ENCODE measurements around the gene F13B.
"Not testable (repeated sequence)": the region's sequence is repeated elsewhere in the genome, so short reads cannot be mapped to it uniquely, and the experiment has no call there.

F13B gene

DNA sequence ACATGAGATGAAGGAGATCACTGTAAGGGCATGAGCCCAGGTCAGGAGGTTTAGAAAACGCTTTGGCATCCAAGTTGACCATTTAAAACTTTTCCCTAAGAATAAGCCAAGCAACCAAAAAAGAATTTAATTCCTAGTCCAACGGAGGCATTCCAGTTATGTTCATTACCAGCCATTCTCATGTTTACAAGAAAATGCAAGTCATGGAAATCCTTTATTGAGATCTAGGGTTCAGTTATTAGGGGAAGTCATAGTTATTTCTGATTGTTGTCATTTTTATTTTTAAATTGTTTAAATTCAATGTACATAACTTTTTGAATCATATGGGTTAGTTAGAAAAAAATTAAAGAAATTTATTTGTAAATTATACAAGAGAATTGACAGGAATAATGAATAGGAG, 65.2 kb downstream of the F13B start:
- Histone ChIP-seq H4K91ac (ENCODE audit: low read length) (no peak overlapping the region), H2BK15ac (ENCODE audit: low read depth, poor library complexity, severe bottlenecking) (no peak overlapping the region), H3K9me3 (ENCODE audit: control insufficient read depth, low read length) (no peaks in the 10 kb centered on the region), H2BK12ac (ENCODE audit: low read length in 2 of 2) (no peak overlapping the region), H3K27ac (ENCODE audit: low read length, poor library complexity, severe bottlenecking) (no peak overlapping the region), H2AFZ (ENCODE audit: low read depth, low read length) (no peak overlapping the region), H2AK5ac (ENCODE audit: low read length, severe bottlenecking) (no peak overlapping the region), H3K4ac (ENCODE audit: low read depth in 1 of 2, low read length in 2 of 2) (no peak overlapping the region), H3K27me3 (ENCODE audit: control insufficient read depth in 1 of 2, insufficient read depth in 1 of 2, low read length in 2 of 2) (no peaks in the 10 kb centered on the region), H3K9ac (ENCODE audit: low read length) (no peak overlapping the region), H3K23ac (ENCODE audit: low read length in 2 of 2) (no peak overlapping the region), H3K18ac (ENCODE audit: low read depth in 1 of 2, low read length in 2 of 2) (no peak overlapping the region), H4K8ac (ENCODE audit: low read length) (no peak overlapping the region), H3K36me3 (ENCODE audit: control insufficient read depth in 1 of 2, insufficient read depth in 2 of 2, low read depth in 1 of 2, low read length in 2 of 2) (no peaks in the 10 kb centered on the region), H3K4me3 (ENCODE audit: insufficient read depth in 1 of 2, low read depth in 1 of 2, low read length in 2 of 2) (no peak overlapping the region), H2BK120ac (ENCODE audit: low read depth, low read length) (no peak overlapping the region), H3K79me1 (replicated peaks; ENCODE audit: low read length, poor library complexity, severe bottlenecking) (no peaks in the 10 kb centered on the region), H3K4me1 (ENCODE audit: control insufficient read depth, insufficient read depth, low read depth, low read length) (no peaks in the 10 kb centered on the region), H3K4me2 (ENCODE audit: low read length, poor library complexity, severe bottlenecking) (no peak overlapping the region), H3K14ac (ENCODE audit: low read length in 2 of 2) (no peak overlapping the region), H2BK5ac (ENCODE audit: low read depth, low read length, poor library complexity, severe bottlenecking) (no peak overlapping the region)
- no peak for DNase-seq
- 90% methylated on average over 2 of the region's 2 CpGs for WGBS

DNA sequence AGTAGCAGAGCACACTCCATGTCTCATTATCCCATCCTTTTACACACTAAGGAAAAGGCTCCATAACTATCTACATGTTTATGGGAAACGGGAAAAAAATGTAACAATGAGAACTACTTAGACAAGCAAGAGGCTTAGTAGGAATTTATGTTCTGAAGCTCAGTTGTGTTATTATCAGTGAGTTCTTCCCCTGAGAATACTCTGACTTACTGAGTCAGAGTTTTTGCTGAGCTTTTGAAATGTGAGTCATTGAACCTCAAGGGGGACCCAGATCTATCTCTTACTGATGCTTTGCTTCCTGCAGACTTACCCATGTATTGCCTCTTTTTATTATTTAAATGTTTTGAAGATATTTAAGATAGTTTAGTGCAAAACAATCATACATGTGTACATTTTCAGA, 69.6 kb downstream of the F13B start:
- H3K4me3 ChIP-seq (ENCODE audit: insufficient read depth in 1 of 2, low read depth in 1 of 2, low read length in 2 of 2) = peak overlapping the region in 1 of 2 experiments; percentile 23
- no peak overlapping the region for H3K27ac ChIP-seq (ENCODE audit: low read length, poor library complexity, severe bottlenecking)
- no peak overlapping the region for H2BK120ac ChIP-seq (ENCODE audit: low read depth, low read length)
- H2AFZ ChIP-seq (ENCODE audit: low read depth, low read length) = no peak overlapping the region
- H2BK12ac ChIP-seq (ENCODE audit: low read length in 2 of 2) = no peak overlapping the region
- no peak overlapping the region for H3K14ac ChIP-seq (ENCODE audit: low read length in 2 of 2)
- H3K4me2 ChIP-seq (ENCODE audit: low read length, poor library complexity, severe bottlenecking) = no peak overlapping the region
- WGBS = 23% methylated on average over 1 of the region's 1 CpG
- no peak overlapping the region for H3K9ac ChIP-seq (ENCODE audit: low read length)
- H3K9me3 ChIP-seq (ENCODE audit: control insufficient read depth, low read length) = no peaks in the 10 kb centered on the region
- H2BK5ac ChIP-seq (ENCODE audit: low read depth, low read length, poor library complexity, severe bottlenecking) = no peak overlapping the region
- H3K23ac ChIP-seq (ENCODE audit: low read length in 2 of 2) = no peak overlapping the region
- H3K18ac ChIP-seq (ENCODE audit: low read depth in 1 of 2, low read length in 2 of 2) = no peak overlapping the region
- H3K4ac ChIP-seq (ENCODE audit: low read depth in 1 of 2, low read length in 2 of 2) = no peak overlapping the region
- H2BK15ac ChIP-seq (ENCODE audit: low read depth, poor library complexity, severe bottlenecking) = no peak overlapping the region
- H4K91ac ChIP-seq (ENCODE audit: low read length) = no peak overlapping the region
- no peaks in the 10 kb centered on the region for H3K36me3 ChIP-seq (ENCODE audit: control insufficient read depth in 1 of 2, insufficient read depth in 2 of 2, low read depth in 1 of 2, low read length in 2 of 2)
- H3K27me3 ChIP-seq (ENCODE audit: control insufficient read depth in 1 of 2, insufficient read depth in 1 of 2, low read length in 2 of 2) = no peaks in the 10 kb centered on the region
- H3K4me1 ChIP-seq (ENCODE audit: control insufficient read depth, insufficient read depth, low read depth, low read length) = no peaks in the 10 kb centered on the region
- H3K79me1 ChIP-seq (replicated peaks; ENCODE audit: low read length, poor library complexity, severe bottlenecking) = no peaks in the 10 kb centered on the region
- DNase-seq = peak; percentile 51
- H4K8ac ChIP-seq (ENCODE audit: low read length) = no peak overlapping the region
- H2AK5ac ChIP-seq (ENCODE audit: low read length, severe bottlenecking) = no peak overlapping the region

DNA sequence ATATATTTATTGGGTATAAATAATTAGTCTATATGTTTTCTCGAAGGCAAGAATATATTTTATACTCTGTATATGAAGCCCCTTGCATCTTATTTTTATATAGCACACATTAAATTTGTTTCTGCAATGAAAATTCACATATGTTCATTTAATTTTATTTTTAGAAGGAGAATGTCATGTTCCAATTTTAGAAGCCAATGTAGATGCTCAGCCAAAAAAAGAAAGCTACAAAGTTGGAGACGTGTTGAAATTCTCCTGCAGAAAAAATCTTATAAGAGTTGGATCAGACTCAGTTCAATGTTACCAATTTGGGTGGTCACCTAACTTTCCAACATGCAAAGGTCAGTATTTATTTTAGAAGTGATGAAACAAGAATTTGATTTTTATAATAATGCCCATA, 73.1 kb downstream of the F13B start:
- Histone ChIP-seq H2BK15ac (ENCODE audit: low read depth, poor library complexity, severe bottlenecking) (no peak overlapping the region), H3K4me1 (ENCODE audit: control insufficient read depth, insufficient read depth, low read depth, low read length) (peaks cover 7% of the 10 kb centered on the region), H3K9me3 (ENCODE audit: control insufficient read depth, low read length) (no peaks in the 10 kb centered on the region), H3K27me3 (ENCODE audit: control insufficient read depth in 1 of 2, insufficient read depth in 1 of 2, low read length in 2 of 2) (no peaks in the 10 kb centered on the region), H2AFZ (ENCODE audit: low read depth, low read length) (no peak overlapping the region), H4K8ac (ENCODE audit: low read length) (no peak overlapping the region), H3K4me3 (ENCODE audit: insufficient read depth in 1 of 2, low read depth in 1 of 2, low read length in 2 of 2) (no peak overlapping the region), H3K9ac (ENCODE audit: low read length) (no peak overlapping the region), H4K91ac (ENCODE audit: low read length) (no peak overlapping the region), H3K79me1 (replicated peaks; ENCODE audit: low read length, poor library complexity, severe bottlenecking) (no peaks in the 10 kb centered on the region), H3K4ac (ENCODE audit: low read depth in 1 of 2, low read length in 2 of 2) (no peak overlapping the region), H2BK5ac (ENCODE audit: low read depth, low read length, poor library complexity, severe bottlenecking) (no peak overlapping the region), H3K14ac (ENCODE audit: low read length in 2 of 2) (no peak overlapping the region), H2BK120ac (ENCODE audit: low read depth, low read length) (no peak overlapping the region), H2AK5ac (ENCODE audit: low read length, severe bottlenecking) (no peak overlapping the region), H3K36me3 (ENCODE audit: control insufficient read depth in 1 of 2, insufficient read depth in 2 of 2, low read depth in 1 of 2, low read length in 2 of 2) (no peaks in the 10 kb centered on the region), H3K27ac (ENCODE audit: low read length, poor library complexity, severe bottlenecking) (no peak overlapping the region), H2BK12ac (ENCODE audit: low read length in 2 of 2) (no peak overlapping the region), H3K4me2 (ENCODE audit: low read length, poor library complexity, severe bottlenecking) (no peak overlapping the region), H3K23ac (ENCODE audit: low read length in 2 of 2) (no peak overlapping the region), H3K18ac (ENCODE audit: low read depth in 1 of 2, low read length in 2 of 2) (no peak overlapping the region)
- DNase-seq = no peak
- WGBS = 100% methylated on average over 1 of the region's 2 CpGs

DNA sequence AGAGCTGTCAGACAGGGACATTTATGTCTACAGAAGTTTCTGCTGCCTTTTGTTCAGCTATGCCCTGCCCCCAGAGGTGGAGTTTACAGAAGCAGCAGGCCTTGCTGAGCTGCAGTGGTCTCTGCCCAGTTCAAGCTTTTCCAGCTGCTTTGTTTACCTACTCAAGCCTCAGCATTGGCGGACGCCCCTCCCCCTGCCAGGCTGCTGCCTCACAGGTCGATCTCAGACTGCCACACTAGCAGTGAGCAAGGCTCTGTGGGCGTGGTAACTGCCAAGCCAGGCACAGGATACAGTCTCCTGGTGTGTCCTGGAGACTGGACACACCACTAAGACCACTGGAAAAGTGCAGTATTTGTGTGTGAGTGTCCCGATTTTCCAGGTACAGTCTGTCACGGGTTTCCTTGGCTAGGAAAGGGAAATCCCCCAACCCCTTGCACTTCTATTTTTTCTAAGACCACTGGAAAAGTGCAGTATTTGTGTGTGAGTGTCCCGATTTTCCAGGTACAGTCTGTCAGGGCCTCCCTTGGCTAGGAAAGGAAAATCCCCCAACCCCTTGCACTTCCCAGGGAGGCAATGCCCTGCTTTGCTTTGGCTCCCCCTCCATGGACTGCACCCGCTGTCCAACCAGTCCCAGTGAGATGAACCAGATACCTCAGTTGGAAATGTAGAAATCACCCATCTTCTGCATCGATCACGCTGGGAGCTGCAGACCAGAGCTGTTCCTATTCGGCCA, 75.0 kb downstream of the F13B start:
- not testable (repeated sequence) for H3K9me3 ChIP-seq (ENCODE audit: control insufficient read depth, low read length); H2AK5ac ChIP-seq (ENCODE audit: low read length, severe bottlenecking); H3K23ac ChIP-seq (ENCODE audit: low read length in 2 of 2); H4K91ac ChIP-seq (ENCODE audit: low read length); H3K4ac ChIP-seq (ENCODE audit: low read depth in 1 of 2, low read length in 2 of 2); H3K27ac ChIP-seq (ENCODE audit: low read length, poor library complexity, severe bottlenecking); H3K4me3 ChIP-seq (ENCODE audit: insufficient read depth in 1 of 2, low read depth in 1 of 2, low read length in 2 of 2); H3K36me3 ChIP-seq (ENCODE audit: control insufficient read depth in 1 of 2, insufficient read depth in 2 of 2, low read depth in 1 of 2, low read length in 2 of 2); H3K27me3 ChIP-seq (ENCODE audit: control insufficient read depth in 1 of 2, insufficient read depth in 1 of 2, low read length in 2 of 2); H2BK5ac ChIP-seq (ENCODE audit: low read depth, low read length, poor library complexity, severe bottlenecking); H3K4me1 ChIP-seq (ENCODE audit: control insufficient read depth, insufficient read depth, low read depth, low read length); H2BK120ac ChIP-seq (ENCODE audit: low read depth, low read length); H2BK15ac ChIP-seq (ENCODE audit: low read depth, poor library complexity, severe bottlenecking); H3K9ac ChIP-seq (ENCODE audit: low read length); H2BK12ac ChIP-seq (ENCODE audit: low read length in 2 of 2); H3K79me1 ChIP-seq (replicated peaks; ENCODE audit: low read length, poor library complexity, severe bottlenecking)
- 42% methylated on average over 8 of the region's 11 CpGs for WGBS
- H3K18ac ChIP-seq (ENCODE audit: low read depth in 1 of 2, low read length in 2 of 2) = peak overlapping the region in 1 of 2 experiments; percentile 48
- peak overlapping the region; percentile 92 for H2AFZ ChIP-seq (ENCODE audit: low read depth, low read length)
- H3K14ac ChIP-seq (ENCODE audit: low read length in 2 of 2) = peak overlapping the region in 1 of 2 experiments; percentile 55
- peak overlapping the region; percentile 5 for H3K4me2 ChIP-seq (ENCODE audit: low read length, poor library complexity, severe bottlenecking)
- peak; percentile 15 for DNase-seq
- H4K8ac ChIP-seq (ENCODE audit: low read length) = peak overlapping the region; percentile 72
